GM23338 (cell line): ENCODE measurements around the gene SFT2D1. TPM values are rescaled to one million over a fixed set of nuclear protein-coding genes. Genes with fewer than 3 reads are reported as not detected.

ENCODE experiments used
- ATAC-seq: fragments of 200-7000 bp; cut with Tn5 transposase; 3 replicates; pipeline ENCODE4 v1.9.1; 2020
- DNase-seq: peaks from one replicate; pipeline ENCODE4 v3.0.0-alpha.2; 2015; ENCODE audit warnings: low spot score
- H2AFZ ChIP-seq: fragments of 200-600 bp; sonication (generic); 2 replicates; pipeline ENCODE4 v1.8.0; 2016; ENCODE audit warnings: antibody characterized with exemption, mild to moderate bottlenecking, moderate library complexity
- H3F3A ChIP-seq: fragments of 200-600 bp; sonication (generic); replicated peaks from 2 replicates; pipeline ENCODE4 v1.8.0; 2017; ENCODE audit warnings: antibody characterized with exemption, mixed run types, low read depth
- H3K27ac ChIP-seq: fragments of 200-600 bp; sonication (generic); 2 replicates; pipeline ENCODE4 v1.6.1; 2016; ENCODE audit warnings: low read depth
- H3K27me3 ChIP-seq: fragments of 200-600 bp; sonication (generic); 2 replicates; pipeline ENCODE4 v1.8.0; 2016; ENCODE audit warnings: mild to moderate bottlenecking, mixed run types, moderate library complexity; ENCODE audit not compliant: insufficient read depth
- H3K36me3 ChIP-seq: fragments of 200-600 bp; sonication (generic); 2 replicates; pipeline ENCODE4 v1.8.0; 2016; ENCODE audit warnings: mild to moderate bottlenecking; ENCODE audit not compliant: insufficient read depth
- H3K4me1 ChIP-seq: fragments of 200-600 bp; sonication (generic); 2 replicates; pipeline ENCODE4 v1.8.0; 2016; ENCODE audit warnings: mild to moderate bottlenecking, moderate library complexity; ENCODE audit not compliant: insufficient read depth
- H3K4me2 ChIP-seq: fragments of 200-600 bp; sonication (generic); 2 replicates; pipeline ENCODE4 v1.7.1; 2017; ENCODE audit warnings: mixed run types
- H3K4me3 ChIP-seq: fragments of 200-600 bp; sonication (generic); 2 replicates; pipeline ENCODE4 v1.6.1; 2016; ENCODE audit warnings: mixed run types
- H3K79me2 ChIP-seq: fragments of 200-600 bp; sonication (generic); replicated peaks from 2 replicates; pipeline ENCODE4 v1.8.0; 2017; ENCODE audit warnings: mild to moderate bottlenecking; ENCODE audit not compliant: insufficient read depth
- H3K9me2 ChIP-seq: fragments of 200-600 bp; sonication (generic); 2 replicates; pipeline ENCODE4 v1.8.0; 2017; ENCODE audit not compliant: insufficient read depth
- H4K20me1 ChIP-seq: fragments of 200-600 bp; sonication (generic); replicated peaks from 2 replicates; pipeline ENCODE4 v1.8.0; 2017; ENCODE audit warnings: mild to moderate bottlenecking; ENCODE audit not compliant: insufficient read depth
- H3K27ac Mint-ChIP-seq: 2 replicates; pipeline ENCODE4 v1.8.0; 2020; ENCODE audit warnings: inconsistent platforms, mild to moderate bottlenecking, moderate library complexity, mixed read lengths
- H3K27me3 Mint-ChIP-seq: 3 replicates; pipeline ENCODE4 v1.8.0; 2022; ENCODE audit warnings: low read depth, mild to moderate bottlenecking, moderate library complexity, mixed read lengths, inconsistent platforms; ENCODE audit not compliant: insufficient read depth, poor library complexity
- H3K36me3 Mint-ChIP-seq: 3 replicates; pipeline ENCODE4 v1.8.0; 2021; ENCODE audit warnings: low read depth, mild to moderate bottlenecking, inconsistent platforms, moderate library complexity, mixed read lengths
- H3K4me1 Mint-ChIP-seq: 3 replicates; pipeline ENCODE4 v1.8.0; 2020; ENCODE audit warnings: mild to moderate bottlenecking, inconsistent platforms, mixed read lengths
- H3K4me3 Mint-ChIP-seq: 3 replicates; pipeline ENCODE4 v1.8.0; 2021; ENCODE audit warnings: moderate library complexity, mild to moderate bottlenecking, inconsistent platforms, mixed read lengths
- H3K9me3 Mint-ChIP-seq: 3 replicates; pipeline ENCODE4 v1.8.0; 2020; ENCODE audit warnings: moderate library complexity, mild to moderate bottlenecking, inconsistent platforms, mixed read lengths
- CREB1 ChIP-seq: fragments of 250-450 bp; sonication (Bioruptor Pico); IDR thresholded peaks from 2 replicates; pipeline ENCODE4 v1.5.0; 2020; ENCODE audit warnings: low read depth, mild to moderate bottlenecking, moderate library complexity
- CTCF ChIP-seq, 2 experiments: fragments of 200-600 bp in 1 of 2; sonication (generic) in 1 of 2; conservative IDR thresholded peaks; 2 replicates each; pipeline versions ENCODE4 v1.5.1 to v1.6.1; 2016 to 2017; ENCODE audit warnings: antibody characterized with exemption in 2 of 2, low read depth in 2 of 2, mild to moderate bottlenecking in 2 of 2, moderate library complexity in 1 of 2
- ETS1 ChIP-seq: IDR thresholded peaks from 2 replicates; pipeline ENCODE4 v1.6.1; 2016; ENCODE audit warnings: antibody characterized with exemption
- EZH2 ChIP-seq: fragments of 200-600 bp; sonication (generic); IDR thresholded peaks from one replicate; pipeline ENCODE4 v1.8.0; 2017; ENCODE audit warnings: antibody characterized with exemption, mild to moderate bottlenecking, low read depth; ENCODE audit not compliant: unreplicated experiment
- JUNB ChIP-seq: IDR thresholded peaks from one replicate; pipeline ENCODE4 v1.6.1; 2016; ENCODE audit warnings: antibody characterized with exemption; ENCODE audit not compliant: unreplicated experiment
- NANOG ChIP-seq: IDR thresholded peaks from 2 replicates; pipeline ENCODE4 v1.6.1; 2016; ENCODE audit warnings: antibody characterized with exemption, borderline replicate concordance
- POLR2AphosphoS5 ChIP-seq: IDR thresholded peaks from 2 replicates; pipeline ENCODE4 v1.6.1; 2016; ENCODE audit warnings: antibody characterized with exemption, low read depth
- ZNF114 ChIP-seq: fragments of 250-450 bp; sonication (Bioruptor Pico); IDR thresholded peaks from 2 replicates; pipeline ENCODE4 v1.5.0; 2020; ENCODE audit warnings: mild to moderate bottlenecking, moderate library complexity
- ZNF331 ChIP-seq: fragments of 250-450 bp; sonication (Bioruptor Pico); IDR thresholded peaks from 2 replicates; pipeline ENCODE4 v1.5.0; 2020; ENCODE audit warnings: low read depth, mild to moderate bottlenecking, moderate library complexity
- ZNF462 ChIP-seq: fragments of 250-450 bp; sonication (Bioruptor Pico); IDR thresholded peaks from 2 replicates; pipeline ENCODE4 v1.5.0; 2020; ENCODE audit warnings: mild to moderate bottlenecking, moderate library complexity
- polyA plus RNA-seq: library from polyadenylated mRNA; unstranded; fragments of >200 nt; fragmentation: Nextera tagmentation; extraction: Ambion mirVana; gene quantifications from 2 replicates; pipeline ENCODE4 v1.2.1, GENCODE V29; 2016
- total RNA-seq: library from RNA; depleted of rRNA; stranded (reverse); fragments of >200 nt; shearing (Covaris generic); gene quantifications from 2 replicates; pipeline ENCODE4 v1.2.3, GENCODE V29; 2014

Gene SFT2D1
- total and polyA plus RNA-seq, 2 experiments from 2014 or later, result 74.7 to 120 TPM

- no peak for TF ChIP-seq ZNF331 (CRISPR knock-in tag)
- TF ChIP-seq POLR2AphosphoS5, result no peak
- no peak for TF ChIP-seq NANOG
These were observed 61.2 kb downstream of the SFT2D1 start (continued) for GRCh38 chr6:166281104-166281503.

GRCh38 chr6:166279393-166279679 is 63.0 kb downstream of the SFT2D1 start:
- Histone ChIP-seq H3F3A (peaks cover 9% of the 10 kb centered on the region), H3K4me2 (no peak overlapping the region), H3K9me2 (no peaks in the 10 kb centered on the region), H2AFZ (no peak overlapping the region), H3K4me3 (no peak overlapping the region), H4K20me1 (no peaks in the 10 kb centered on the region), H3K27me3 (no peaks in the 10 kb centered on the region), H3K79me2 (no peaks in the 10 kb centered on the region), H3K4me1 (no peaks in the 10 kb centered on the region), H3K36me3 (no peaks in the 10 kb centered on the region), H3K27ac (no peak overlapping the region)
- Mint-ChIP-seq H3K27me3 (peaks cover 23% of the 10 kb centered on the region), H3K9me3 (no peaks in the 10 kb centered on the region), H3K4me3 (no peak overlapping the region), H3K27ac (no peak overlapping the region), H3K4me1 (no peaks in the 10 kb centered on the region), H3K36me3 (no peaks in the 10 kb centered on the region)
- ATAC-seq, result no peak
- TF ChIP-seq EZH2 (no peak), JUNB (no peak)
- no peak for DNase-seq

GRCh38 chr6:166278579-166279392 is 63.6 kb downstream of the SFT2D1 start:
- Histone ChIP-seq H3K4me2 (no peak overlapping the region), H3K4me3 (no peak overlapping the region), H3K9me2 (no peaks in the 10 kb centered on the region), H4K20me1 (no peaks in the 10 kb centered on the region), H3K27ac (no peak overlapping the region), H3K4me1 (no peaks in the 10 kb centered on the region), H3K79me2 (no peaks in the 10 kb centered on the region), H2AFZ (no peak overlapping the region), H3K36me3 (no peaks in the 10 kb centered on the region), H3F3A (peaks cover 9% of the 10 kb centered on the region), H3K27me3 (no peaks in the 10 kb centered on the region)
- TF ChIP-seq ZNF462 (CRISPR knock-in tag), result no peak
- no peak for TF ChIP-seq EZH2
- TF ChIP-seq ZNF114 (CRISPR knock-in tag), result no peak
- no peak for TF ChIP-seq CREB1
- no peak for TF ChIP-seq CTCF (conservative IDR thresholded peaks at IDR 0.05; ENCODE audit: low read depth in 2 of 2)
- TF ChIP-seq ZNF331 (CRISPR knock-in tag), result no peak
- no peak for TF ChIP-seq ETS1
- Mint-ChIP-seq H3K9me3 (no peaks in the 10 kb centered on the region), H3K27ac (no peak overlapping the region), H3K4me3 (no peak overlapping the region), H3K4me1 (no peaks in the 10 kb centered on the region), H3K27me3 (peaks cover 23% of the 10 kb centered on the region), H3K36me3 (no peaks in the 10 kb centered on the region)
- DNase-seq (no peak), ATAC-seq (no peak)
